Measurements from ENCODE around the gene SOX13.

Gene SOX13

GRCh38 chr1:204032642-204033235, 40.2 kb upstream of the SOX13 start:
- no peak for DNase-seq (ENCODE audit: low spot score)
- TF ChIP-seq CTCF (IDR thresholded peaks at IDR 0.05; ENCODE audit: borderline replicate concordance, control extremely low read depth, extremely low read depth, insufficient read depth, missing control alignments) = no peak
- in situ Hi-C loops (cut with MboI; ENCODE audit: low sequenced_read_pairs, unreplicated experiment) = no loop called here

GRCh38 chr1:204033306-204033705, 39.6 kb upstream of the SOX13 start:
- no peak for DNase-seq (ENCODE audit: low spot score)
- in situ Hi-C loops (cut with MboI; ENCODE audit: low sequenced_read_pairs, unreplicated experiment) = no loop called here
- no peak for TF ChIP-seq CTCF (IDR thresholded peaks at IDR 0.05; ENCODE audit: borderline replicate concordance, control extremely low read depth, extremely low read depth, insufficient read depth, missing control alignments)

GRCh38 chr1:204036882-204037655, 35.8 kb upstream of the SOX13 start:
- TF ChIP-seq CTCF (IDR thresholded peaks at IDR 0.05; ENCODE audit: borderline replicate concordance, control extremely low read depth, extremely low read depth, insufficient read depth, missing control alignments) = no peak
- in situ Hi-C loops (cut with MboI; ENCODE audit: low sequenced_read_pairs, unreplicated experiment) = no loop called here
- DNase-seq (ENCODE audit: low spot score) = no peak

GRCh38 chr1:204041232-204041767, 31.6 kb upstream of the SOX13 start:
- TF ChIP-seq CTCF (IDR thresholded peaks at IDR 0.05; ENCODE audit: borderline replicate concordance, control extremely low read depth, extremely low read depth, insufficient read depth, missing control alignments) = no peak
- no peak for DNase-seq (ENCODE audit: low spot score)
- in situ Hi-C loops (cut with MboI; ENCODE audit: low sequenced_read_pairs, unreplicated experiment) = no loop called here

GRCh38 chr1:204041803-204042505, 31.0 kb upstream of the SOX13 start:
- no peak for TF ChIP-seq CTCF (IDR thresholded peaks at IDR 0.05; ENCODE audit: borderline replicate concordance, control extremely low read depth, extremely low read depth, insufficient read depth, missing control alignments)

GRCh38 chr1:204042516-204042915, 30.4 kb upstream of the SOX13 start:
- in situ Hi-C loops (cut with MboI; ENCODE audit: low sequenced_read_pairs, unreplicated experiment) = no loop called here
- no peak for TF ChIP-seq CTCF (IDR thresholded peaks at IDR 0.05; ENCODE audit: borderline replicate concordance, control extremely low read depth, extremely low read depth, insufficient read depth, missing control alignments)
- no peak for DNase-seq (ENCODE audit: low spot score)

More at GRCh38 chr1:204041803-204042505, 31.0 kb upstream of the SOX13 start:
- no peak for DNase-seq (ENCODE audit: low spot score)
- in situ Hi-C loops (cut with MboI; ENCODE audit: low sequenced_read_pairs, unreplicated experiment) = no loop called here

Data from GM13976 (cell line).